HG03378 (cell line): ENCODE results near the gene ZNF511.

Experiments
- ATAC-seq: cut with Tn5 transposase; IDR thresholded peaks from one replicate; pipeline ENCODE4 v1.9.1; 2021; ENCODE audit warnings: mild to moderate bottlenecking, moderate library complexity; ENCODE audit not compliant: unreplicated experiment

Gene ZNF511

DNA sequence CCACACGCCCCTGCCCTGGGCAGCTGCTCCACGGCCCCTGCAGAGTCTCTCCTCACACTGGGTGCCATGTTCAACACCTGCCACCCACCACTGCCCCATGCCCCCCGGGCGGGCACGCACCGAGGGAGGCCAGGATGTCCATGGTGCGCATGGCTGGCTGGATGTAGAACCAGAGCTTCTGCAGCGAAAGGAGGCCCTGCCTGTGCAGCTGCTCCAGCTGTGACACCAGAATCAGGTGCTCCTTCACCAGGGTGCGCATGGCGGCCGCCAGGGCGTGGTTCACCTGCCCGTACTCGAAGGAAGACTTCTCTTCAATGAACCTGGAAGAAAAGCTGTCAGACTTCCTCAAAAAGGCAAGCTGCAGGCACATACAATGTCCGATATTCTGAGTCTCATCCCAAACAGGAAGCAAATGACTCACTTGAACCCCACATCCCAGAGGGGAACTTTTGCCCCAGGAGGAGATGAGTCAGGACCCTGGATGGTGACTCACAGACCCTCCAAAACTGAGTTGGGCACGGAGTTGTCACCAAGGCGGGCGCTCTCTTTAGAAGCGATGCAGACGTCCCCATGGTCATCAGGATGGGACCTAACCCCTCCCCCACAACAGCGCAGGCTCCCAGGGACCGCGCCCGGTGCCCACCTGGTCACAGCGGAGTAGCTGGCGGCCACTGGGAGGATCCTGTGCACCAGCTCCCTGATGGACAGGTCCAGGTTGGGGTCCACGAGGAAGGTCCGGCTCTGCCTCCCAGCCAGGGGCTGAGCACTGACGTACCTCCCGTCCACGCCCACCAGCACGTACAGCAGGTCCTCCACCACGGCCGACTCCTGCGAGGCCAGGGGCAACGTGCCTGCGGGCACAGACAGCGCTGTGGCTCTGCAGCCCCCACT is 15.6 kb upstream of the ZNF511 start:
- no peak for ATAC-seq

DNA sequence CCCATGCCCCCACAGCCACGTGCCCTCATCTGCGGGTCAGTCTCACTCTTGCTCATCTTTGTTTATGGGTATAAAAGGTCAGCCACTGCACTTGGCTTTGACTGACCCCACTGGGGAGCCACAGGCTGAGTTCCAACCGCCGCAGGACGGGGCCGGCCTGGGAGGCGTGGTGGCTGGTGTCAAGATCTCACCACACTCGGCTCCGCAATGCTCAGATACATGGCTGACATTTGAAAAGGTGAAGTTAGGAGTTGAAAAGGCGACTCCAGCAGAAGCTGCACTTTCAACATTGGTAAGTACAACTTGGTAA is 14.9 kb upstream of the ZNF511 start:
- ATAC-seq = no peak

DNA sequence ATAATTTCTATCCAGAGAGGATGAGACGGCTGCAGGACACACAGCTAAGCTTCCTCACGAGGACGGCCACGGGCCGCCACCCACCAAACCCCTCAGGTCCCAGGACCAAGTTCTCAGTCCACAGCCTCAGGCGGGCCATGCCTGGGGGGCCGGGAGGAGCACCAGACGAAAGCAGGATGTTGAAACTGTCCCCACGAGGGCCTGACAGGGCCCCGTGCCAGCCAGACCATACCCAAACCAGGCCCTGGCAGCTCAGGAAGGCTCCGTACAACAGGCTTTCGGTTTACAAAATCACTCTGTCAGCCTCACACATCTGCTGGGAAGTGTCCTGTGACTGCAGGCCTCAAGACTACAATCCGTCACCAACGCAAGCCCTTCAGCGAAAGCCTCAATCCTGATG is 14.5 kb upstream of the ZNF511 start:
- no peak for ATAC-seq

DNA sequence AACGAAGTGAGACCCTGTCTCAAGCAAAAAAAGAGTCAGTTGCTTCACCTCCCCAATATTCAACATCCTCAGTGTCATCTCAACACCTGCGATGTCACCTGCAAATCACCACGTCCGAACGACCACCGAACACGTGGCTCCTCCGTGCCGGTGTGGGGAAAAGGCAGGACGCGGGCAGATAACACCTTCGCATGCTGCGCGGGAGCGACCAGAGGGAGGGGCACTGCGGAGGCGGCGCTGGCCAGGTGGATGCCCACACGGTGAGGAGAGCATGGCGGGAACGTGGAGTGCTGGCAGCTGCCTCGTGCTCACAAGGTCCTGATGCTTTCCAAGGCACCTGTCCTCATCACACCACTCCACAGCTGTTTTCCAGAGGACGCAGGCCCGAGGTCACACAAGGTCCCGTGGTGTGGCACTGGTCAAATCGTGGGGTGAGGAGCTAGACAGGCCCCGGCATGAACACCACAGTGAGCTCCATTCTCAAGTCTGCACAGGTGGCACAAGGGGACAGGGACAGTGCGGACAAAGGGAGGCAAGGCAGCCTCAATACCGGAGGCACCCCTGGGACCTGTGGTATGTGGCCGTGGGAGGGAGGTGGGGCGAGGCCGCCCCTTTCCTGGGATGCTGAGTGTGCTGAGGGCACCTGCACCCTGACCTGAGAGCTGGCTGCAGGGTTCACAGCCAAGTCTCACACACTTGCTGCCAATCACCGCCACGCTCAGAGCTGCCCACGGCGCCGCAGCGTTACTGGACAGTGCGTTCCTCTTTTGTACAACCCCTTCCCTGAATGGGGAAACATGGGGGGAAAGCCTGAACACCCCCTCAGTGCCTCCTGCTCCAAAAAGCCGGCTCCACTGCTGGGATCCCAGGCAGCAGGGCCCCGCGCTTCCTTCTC is 13.0 kb upstream of the ZNF511 start:
- ATAC-seq = no peak

DNA sequence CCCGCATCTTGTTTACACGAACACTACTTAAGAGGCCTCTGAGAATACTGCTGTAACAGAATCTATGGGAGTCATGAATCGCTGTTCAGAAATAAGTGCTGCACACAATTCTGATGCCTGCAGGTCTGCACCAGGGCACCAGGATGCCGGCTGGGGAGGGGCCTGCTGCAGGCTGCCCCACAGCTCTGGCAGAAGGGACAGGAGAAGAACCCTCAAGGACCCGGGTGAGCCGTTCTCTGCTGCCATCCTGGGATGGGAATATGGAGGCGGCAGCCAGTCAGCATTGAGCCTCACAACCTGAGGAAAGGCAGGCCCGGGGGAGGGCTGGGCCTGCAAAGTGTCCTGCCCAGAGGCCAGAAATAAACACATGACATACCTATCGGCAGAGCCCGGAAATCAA is 11.2 kb upstream of the ZNF511 start:
- ATAC-seq = no peak

DNA sequence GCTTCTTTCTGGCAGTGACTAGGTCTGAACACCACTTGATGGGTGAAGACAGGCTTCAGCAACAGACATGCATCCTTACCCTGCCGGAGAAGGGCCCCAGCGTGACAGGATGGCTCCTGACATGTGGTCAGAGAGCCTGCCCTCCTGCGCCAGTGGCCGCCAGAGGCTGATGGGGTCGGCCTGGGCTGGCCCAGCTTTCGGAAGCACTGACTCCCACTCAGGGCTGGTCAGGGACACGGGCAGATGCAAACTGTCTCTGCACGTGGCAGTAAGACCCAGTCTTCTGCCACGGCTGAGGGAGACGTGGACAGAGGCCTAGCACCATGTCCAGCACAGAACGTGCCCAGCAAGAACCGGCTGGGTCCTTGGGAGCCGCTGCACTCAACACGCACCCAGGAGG is 10.2 kb upstream of the ZNF511 start:
- ATAC-seq = no peak

DNA sequence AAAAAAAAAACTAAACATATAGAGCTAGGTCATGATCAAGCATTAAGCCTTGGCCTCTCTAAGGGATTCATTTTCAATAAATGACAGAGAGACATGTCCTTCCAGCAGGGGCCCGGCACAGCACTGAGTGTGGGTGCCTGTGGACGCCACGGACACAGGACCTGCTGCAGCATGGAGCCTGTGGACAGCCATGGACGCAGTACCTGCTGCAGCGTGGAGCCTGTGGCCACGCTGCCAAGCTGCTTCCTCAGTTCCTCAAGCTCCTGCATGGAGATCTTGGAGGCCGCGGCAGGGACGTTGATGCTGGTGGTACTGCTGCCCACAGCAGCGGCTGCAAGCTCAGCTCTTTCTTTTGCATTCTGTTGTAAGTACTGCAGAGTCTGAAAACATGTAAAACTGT is 9.5 kb upstream of the ZNF511 start:
- no peak for ATAC-seq

DNA sequence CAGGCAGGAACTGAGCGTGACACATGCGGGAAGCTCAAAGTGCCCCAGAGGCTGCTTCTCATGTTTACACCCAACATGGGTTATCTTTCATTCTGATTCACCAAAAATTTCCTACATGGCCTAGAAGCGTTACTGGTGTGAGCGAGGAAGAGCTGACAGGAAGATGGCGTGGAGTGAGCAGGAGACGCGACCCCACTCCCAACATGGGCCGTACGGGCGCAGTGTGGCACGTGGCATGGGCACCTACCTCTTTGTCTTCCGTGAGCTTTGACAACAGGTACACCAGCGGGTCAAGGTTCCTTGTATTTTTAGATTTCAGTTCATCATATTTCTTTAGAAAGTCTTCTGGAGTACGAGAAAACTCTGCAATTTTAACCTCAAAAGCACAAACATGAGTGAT is 9.0 kb upstream of the ZNF511 start:
- ATAC-seq = no peak

DNA sequence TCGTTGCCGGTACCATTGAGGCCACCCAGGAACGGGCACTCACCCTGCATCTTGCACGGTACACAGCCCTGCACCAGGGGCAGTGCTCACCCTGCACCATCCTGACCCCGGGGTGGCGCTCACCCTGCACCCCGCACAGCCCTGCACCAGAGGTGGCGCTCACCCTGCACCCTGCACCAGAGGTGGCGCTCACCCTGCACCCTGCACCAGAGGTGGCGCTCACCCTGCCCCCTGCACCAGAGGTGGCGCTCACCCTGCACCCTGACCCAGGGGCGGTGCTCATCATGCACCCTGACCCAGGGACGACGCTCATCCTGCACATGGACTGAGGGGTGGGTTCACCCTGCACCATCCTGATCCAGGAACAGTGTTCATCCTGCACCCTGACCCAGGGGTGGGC is 6.5 kb upstream of the ZNF511 start:
- no peak for ATAC-seq

DNA sequence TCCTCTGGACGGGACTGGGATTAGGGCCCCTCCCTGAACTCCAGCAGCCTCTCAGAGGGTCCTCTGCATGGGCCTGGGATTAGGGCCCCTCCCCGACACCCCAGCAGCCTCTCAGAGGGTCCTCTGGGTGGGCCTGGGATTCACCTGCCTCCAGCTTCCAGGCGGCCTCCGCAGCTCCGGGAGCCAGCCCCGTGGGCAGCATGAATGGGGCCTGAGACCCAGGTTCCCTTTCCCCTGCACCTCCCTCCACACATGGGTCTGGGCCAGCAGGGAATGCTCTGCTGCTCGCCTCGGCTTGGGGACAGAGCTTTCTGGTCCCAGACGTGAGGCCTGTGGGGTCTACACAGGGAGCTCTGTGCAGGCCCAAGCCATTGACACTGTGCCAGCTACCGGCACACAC is 5.5 kb upstream of the ZNF511 start:
- ATAC-seq = no peak

DNA sequence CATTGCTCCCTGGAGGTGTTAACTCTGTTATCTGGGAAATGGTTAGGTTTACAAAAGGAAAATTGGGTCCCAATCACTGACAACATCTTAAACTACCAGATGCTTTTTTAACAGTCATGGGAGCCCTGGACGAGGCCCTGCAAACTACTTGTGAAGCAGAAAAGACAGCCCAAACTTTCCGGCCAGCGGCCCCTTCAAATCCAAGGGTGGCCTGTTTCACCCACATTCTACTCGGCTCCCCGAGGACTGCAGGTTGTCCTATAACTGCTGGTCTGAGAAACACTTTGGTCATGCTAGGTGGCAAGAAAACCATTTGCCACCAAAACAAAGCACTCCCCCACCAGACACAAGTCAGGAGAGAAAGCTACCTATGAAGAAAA is 2.6 kb upstream of the ZNF511 start:
- no peak for ATAC-seq

DNA sequence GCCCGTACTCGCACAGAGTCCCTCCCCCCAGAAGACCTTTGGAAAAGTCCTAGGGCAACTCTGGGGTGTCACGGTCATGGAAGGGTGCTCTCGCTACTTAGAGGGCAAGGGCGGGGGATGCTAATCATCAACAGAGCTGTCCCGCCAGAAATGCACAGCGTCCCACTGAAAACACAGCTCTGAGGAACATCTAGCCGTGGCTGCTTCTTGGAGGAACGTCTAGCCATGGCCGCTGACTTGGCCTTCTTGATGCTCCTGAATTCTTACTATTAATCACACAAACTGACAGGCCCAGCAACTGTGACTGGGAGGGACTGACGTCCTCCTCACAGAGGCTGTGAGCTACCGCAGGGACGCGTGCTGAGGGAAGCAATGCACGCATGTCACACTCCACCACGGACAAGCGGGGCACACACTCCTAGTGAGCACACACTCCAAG is 1.8 kb upstream of the ZNF511 start:
- no peak for ATAC-seq

DNA sequence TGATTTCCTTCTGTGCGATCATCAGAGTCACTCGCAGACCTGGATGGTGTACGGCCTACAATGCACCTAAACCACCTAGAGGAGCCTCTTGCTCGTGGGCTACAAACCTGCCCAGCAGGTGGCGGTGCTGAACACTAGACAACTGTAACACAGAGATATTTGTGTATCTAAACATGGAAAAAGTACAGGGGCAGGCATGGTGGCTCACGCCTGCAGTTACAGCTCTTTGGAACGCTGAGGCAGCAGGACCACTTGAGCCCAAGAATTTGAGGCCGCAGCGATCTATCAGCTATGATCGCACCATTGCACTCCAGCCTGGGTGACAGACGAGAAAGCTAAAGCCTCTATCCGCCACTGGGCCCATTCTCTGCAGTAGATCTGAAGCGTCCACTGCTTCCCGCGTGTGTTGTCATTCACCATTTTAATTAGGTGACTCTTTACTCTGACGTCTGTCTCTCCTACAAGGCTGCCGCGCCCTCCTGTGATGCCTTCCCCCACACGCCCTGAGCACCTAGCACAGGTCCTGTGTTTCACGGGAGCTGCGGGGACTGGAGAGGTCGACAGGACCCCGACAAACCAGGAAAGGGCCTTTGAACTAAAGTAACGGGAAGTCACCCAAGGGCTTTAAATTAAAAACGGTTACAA is 816 bp upstream of the ZNF511 start:
- peak; percentile 52 for ATAC-seq

DNA sequence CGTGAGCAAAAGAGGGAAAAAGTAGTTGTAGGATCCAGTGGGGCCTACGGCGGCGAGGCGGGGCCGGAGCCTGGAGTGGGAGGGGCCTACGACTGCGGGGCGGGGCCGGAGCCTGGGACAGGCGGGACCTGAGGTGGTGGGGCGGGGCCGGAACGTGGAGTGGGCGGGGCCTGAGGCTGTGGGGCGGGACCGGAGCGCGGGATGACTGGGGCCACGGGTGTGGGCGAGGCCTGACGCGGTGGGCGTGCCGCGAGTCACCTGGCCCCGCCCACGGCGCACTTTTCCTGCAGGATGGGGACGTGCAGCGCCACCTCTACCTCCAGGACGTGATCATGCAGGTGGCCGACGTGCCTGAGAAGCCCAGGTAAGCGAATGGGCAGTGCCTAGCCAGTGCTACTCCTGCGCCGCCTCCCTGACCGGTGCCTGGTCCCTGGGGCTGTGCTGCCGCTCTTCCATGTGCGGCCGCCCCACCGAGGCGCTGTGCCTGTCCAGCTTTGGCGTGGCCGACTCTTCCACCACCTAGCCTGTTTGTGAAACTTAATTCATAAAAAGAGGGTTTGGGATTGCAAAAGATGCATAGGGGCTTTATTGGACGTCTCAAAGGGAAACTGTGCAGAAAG is 496 bp downstream of the ZNF511 start:
- ATAC-seq = peak; percentile 61

DNA sequence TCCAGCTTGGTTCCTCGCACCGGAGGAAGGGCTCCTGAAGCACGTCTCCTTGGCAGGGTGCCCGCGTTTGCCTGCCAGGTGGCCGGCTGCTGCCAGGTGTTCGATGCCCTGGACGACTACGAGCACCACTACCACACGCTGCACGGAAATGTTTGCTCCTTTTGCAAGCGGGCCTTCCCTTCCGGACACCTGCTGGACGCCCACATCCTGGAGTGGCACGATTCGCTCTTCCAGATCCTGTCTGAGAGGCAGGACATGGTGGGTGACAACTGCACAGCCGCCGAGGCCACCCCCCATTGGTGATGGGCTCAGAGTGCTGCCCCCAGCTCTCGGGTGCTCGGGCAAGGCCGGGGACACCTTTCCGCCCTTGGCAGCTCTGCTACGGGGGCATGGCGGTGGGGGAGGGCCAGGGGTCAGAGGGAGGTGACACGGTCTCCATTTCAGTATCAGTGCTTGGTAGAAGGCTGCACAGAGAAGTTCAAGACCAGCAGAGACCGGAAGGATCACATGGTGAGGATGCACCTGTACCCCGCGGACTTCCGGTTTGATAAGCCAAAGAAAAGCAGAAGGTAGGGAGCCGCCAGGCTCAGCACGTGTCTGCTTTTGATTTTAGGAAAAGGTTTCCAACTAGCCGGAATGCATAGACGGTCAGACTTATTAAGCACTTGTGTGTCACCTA is 1.1 kb downstream of the ZNF511 start:
- ATAC-seq = no peak

DNA sequence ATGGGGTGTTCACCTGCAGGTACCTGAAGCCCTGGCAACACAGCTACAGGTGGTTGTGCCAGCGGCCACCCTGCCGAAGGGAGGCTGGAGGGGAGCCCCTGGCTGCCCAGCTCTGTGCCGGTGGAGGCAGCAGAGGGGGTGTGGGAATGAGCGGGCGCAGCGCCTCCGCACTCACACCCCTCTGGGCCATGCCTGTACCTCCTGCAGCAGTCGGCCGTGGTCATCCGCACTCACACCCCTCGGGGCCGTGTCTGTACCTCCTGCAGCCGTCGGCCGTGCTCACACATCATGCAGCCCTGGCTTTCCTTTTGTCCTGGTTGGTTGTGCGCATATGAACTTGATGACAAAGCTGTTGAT is 1.7 kb downstream of the ZNF511 start:
- ATAC-seq = no peak

DNA sequence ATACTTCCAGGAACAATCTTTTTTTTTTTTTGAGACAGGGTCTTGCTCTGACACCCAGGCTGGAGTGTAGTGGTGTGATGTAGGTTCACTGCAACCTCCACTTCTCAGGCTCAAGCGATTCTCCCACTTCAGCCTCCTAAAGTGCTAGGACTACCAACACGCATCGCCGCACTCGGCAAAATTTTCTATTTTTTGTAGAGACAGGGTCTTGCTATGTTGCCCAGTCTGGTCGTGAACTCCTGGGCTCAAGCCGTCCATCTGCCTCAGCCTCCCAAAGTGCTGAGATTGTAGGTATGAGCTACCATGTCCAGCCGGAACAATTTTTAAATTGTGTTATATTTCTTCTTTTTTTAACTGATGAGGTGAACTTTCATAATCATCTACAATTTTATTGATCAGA is 2.1 kb downstream of the ZNF511 start:
- ATAC-seq = no peak

DNA sequence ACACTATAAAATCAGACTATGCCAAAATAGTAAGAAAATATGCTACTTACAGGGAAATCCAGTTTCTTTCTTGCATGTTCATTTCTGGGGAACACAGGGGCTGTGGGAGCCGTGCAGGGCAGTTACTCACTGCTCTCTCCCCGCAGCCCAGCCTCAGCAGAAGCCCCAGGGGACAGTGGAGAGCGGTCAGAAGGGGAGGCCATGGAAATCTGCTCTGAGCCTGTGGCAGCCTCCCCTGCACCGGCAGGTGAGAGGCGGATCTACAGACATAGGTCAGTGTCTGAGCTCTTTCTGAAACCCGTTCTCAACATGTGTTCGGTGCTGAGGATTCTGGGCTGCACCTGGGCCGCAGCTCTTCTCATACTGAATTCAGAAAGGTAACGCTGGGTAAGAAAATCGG is 2.9 kb downstream of the ZNF511 start:
- ATAC-seq = no peak

DNA sequence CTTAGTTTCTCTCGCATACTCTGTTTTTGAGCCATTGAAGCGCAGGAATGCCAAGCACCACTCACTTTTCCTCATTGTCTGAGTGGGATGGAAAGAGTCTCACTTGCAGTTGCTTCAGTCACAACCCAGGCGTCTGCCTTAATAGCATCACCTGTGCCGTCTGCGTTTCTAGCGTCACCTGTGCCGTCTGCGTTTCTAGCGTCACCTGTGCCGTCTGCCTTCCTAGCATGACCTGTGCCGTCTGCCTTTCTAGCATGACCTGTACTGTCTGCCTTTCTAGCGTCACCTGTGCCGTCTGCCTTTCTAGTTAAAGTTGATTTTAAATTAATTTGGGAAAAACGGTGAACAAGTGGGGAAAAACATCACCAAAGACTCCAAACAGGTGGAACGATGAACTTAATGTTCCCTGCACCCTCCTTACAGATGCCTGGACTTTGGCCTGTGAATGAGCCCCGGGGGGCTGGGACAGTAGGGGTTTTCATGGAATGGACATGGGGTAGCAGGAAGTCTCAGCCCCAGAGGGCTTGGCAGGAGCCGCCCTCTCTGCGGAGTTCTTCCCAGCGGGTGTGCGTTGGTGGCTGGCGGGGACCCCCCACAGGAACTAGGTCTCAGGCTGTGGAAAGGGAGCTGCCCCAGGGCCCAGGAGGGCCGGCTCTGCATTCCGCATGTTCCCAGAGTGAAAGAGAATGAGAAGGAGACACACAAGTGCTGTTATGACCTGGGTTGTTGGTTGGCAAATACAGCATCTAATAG is 3.5 kb downstream of the ZNF511 start:
- ATAC-seq = no peak

DNA sequence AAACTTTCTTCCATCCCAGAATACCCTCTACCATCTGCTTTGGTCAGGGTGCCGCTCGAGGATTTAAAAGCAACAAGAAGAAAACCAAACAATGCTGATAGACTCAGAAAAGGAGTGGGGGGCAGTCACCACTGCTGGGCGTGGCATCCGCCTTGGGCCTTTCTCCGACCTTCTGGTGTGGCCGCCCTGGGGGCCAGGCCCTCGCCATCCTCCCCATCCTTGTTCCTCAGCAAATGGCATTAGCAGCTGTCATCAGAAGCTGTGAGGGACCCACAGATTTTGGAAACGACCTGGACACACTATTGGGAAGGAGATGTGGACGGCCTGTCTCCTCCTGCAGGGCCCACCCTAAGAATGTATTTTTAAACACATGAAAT is 4.0 kb downstream of the ZNF511 start:
- ATAC-seq = no peak
